GM23338 (cell line): ENCODE results near the gene RADIL. TPM values are rescaled to one million over a fixed set of nuclear protein-coding genes. Genes with fewer than 3 reads are reported as not detected.
A peak's percentile ranks its signal among the peaks of the same experiment; 100 is the strongest.

Experiments
- ATAC-seq: fragments of 200-7000 bp; cut with Tn5 transposase; 3 replicates; pipeline ENCODE4 v1.9.1; 2020
- DNase-seq: peaks from one replicate; pipeline ENCODE4 v3.0.0-alpha.2; 2015; ENCODE audit warnings: low spot score
- H2AFZ ChIP-seq: fragments of 200-600 bp; sonication (generic); 2 replicates; pipeline ENCODE4 v1.8.0; 2016; ENCODE audit warnings: antibody characterized with exemption, mild to moderate bottlenecking, moderate library complexity
- H3F3A ChIP-seq: fragments of 200-600 bp; sonication (generic); replicated peaks from 2 replicates; pipeline ENCODE4 v1.8.0; 2017; ENCODE audit warnings: antibody characterized with exemption, mixed run types, low read depth
- H3K27ac ChIP-seq: fragments of 200-600 bp; sonication (generic); 2 replicates; pipeline ENCODE4 v1.6.1; 2016; ENCODE audit warnings: low read depth
- H3K27me3 ChIP-seq: fragments of 200-600 bp; sonication (generic); 2 replicates; pipeline ENCODE4 v1.8.0; 2016; ENCODE audit warnings: mild to moderate bottlenecking, mixed run types, moderate library complexity; ENCODE audit not compliant: insufficient read depth
- H3K36me3 ChIP-seq: fragments of 200-600 bp; sonication (generic); 2 replicates; pipeline ENCODE4 v1.8.0; 2016; ENCODE audit warnings: mild to moderate bottlenecking; ENCODE audit not compliant: insufficient read depth
- H3K4me1 ChIP-seq: fragments of 200-600 bp; sonication (generic); 2 replicates; pipeline ENCODE4 v1.8.0; 2016; ENCODE audit warnings: mild to moderate bottlenecking, moderate library complexity; ENCODE audit not compliant: insufficient read depth
- H3K4me2 ChIP-seq: fragments of 200-600 bp; sonication (generic); 2 replicates; pipeline ENCODE4 v1.7.1; 2017; ENCODE audit warnings: mixed run types
- H3K4me3 ChIP-seq: fragments of 200-600 bp; sonication (generic); 2 replicates; pipeline ENCODE4 v1.6.1; 2016; ENCODE audit warnings: mixed run types
- H3K79me2 ChIP-seq: fragments of 200-600 bp; sonication (generic); replicated peaks from 2 replicates; pipeline ENCODE4 v1.8.0; 2017; ENCODE audit warnings: mild to moderate bottlenecking; ENCODE audit not compliant: insufficient read depth
- H3K9me2 ChIP-seq: fragments of 200-600 bp; sonication (generic); 2 replicates; pipeline ENCODE4 v1.8.0; 2017; ENCODE audit not compliant: insufficient read depth
- H4K20me1 ChIP-seq: fragments of 200-600 bp; sonication (generic); replicated peaks from 2 replicates; pipeline ENCODE4 v1.8.0; 2017; ENCODE audit warnings: mild to moderate bottlenecking; ENCODE audit not compliant: insufficient read depth
- H3K27ac Mint-ChIP-seq: 2 replicates; pipeline ENCODE4 v1.8.0; 2020; ENCODE audit warnings: inconsistent platforms, mild to moderate bottlenecking, moderate library complexity, mixed read lengths
- H3K27me3 Mint-ChIP-seq: 3 replicates; pipeline ENCODE4 v1.8.0; 2022; ENCODE audit warnings: low read depth, mild to moderate bottlenecking, moderate library complexity, mixed read lengths, inconsistent platforms; ENCODE audit not compliant: insufficient read depth, poor library complexity
- H3K36me3 Mint-ChIP-seq: 3 replicates; pipeline ENCODE4 v1.8.0; 2021; ENCODE audit warnings: low read depth, mild to moderate bottlenecking, inconsistent platforms, moderate library complexity, mixed read lengths
- H3K4me1 Mint-ChIP-seq: 3 replicates; pipeline ENCODE4 v1.8.0; 2020; ENCODE audit warnings: mild to moderate bottlenecking, inconsistent platforms, mixed read lengths
- H3K4me3 Mint-ChIP-seq: 3 replicates; pipeline ENCODE4 v1.8.0; 2021; ENCODE audit warnings: moderate library complexity, mild to moderate bottlenecking, inconsistent platforms, mixed read lengths
- H3K9me3 Mint-ChIP-seq: 3 replicates; pipeline ENCODE4 v1.8.0; 2020; ENCODE audit warnings: moderate library complexity, mild to moderate bottlenecking, inconsistent platforms, mixed read lengths
- CREB1 ChIP-seq: fragments of 250-450 bp; sonication (Bioruptor Pico); IDR thresholded peaks from 2 replicates; pipeline ENCODE4 v1.5.0; 2020; ENCODE audit warnings: low read depth, mild to moderate bottlenecking, moderate library complexity
- EZH2 ChIP-seq: fragments of 200-600 bp; sonication (generic); IDR thresholded peaks from one replicate; pipeline ENCODE4 v1.8.0; 2017; ENCODE audit warnings: antibody characterized with exemption, mild to moderate bottlenecking, low read depth; ENCODE audit not compliant: unreplicated experiment
- EZH2phosphoT487 ChIP-seq: fragments of 200-600 bp; sonication (generic); IDR thresholded peaks from one replicate; pipeline ENCODE4 v1.8.1; 2018; ENCODE audit warnings: antibody characterized with exemption; ENCODE audit not compliant: unreplicated experiment
- JUNB ChIP-seq: IDR thresholded peaks from one replicate; pipeline ENCODE4 v1.6.1; 2016; ENCODE audit warnings: antibody characterized with exemption; ENCODE audit not compliant: unreplicated experiment
- NANOG ChIP-seq: IDR thresholded peaks from 2 replicates; pipeline ENCODE4 v1.6.1; 2016; ENCODE audit warnings: antibody characterized with exemption, borderline replicate concordance
- POLR2AphosphoS5 ChIP-seq: IDR thresholded peaks from 2 replicates; pipeline ENCODE4 v1.6.1; 2016; ENCODE audit warnings: antibody characterized with exemption, low read depth
- REST ChIP-seq: IDR thresholded peaks from one replicate; pipeline ENCODE4 v1.6.1; 2018; ENCODE audit warnings: antibody characterized with exemption; ENCODE audit not compliant: unreplicated experiment
- STAT1 ChIP-seq: IDR thresholded peaks from one replicate; pipeline ENCODE4 v1.6.1; 2016; ENCODE audit warnings: antibody characterized with exemption; ENCODE audit not compliant: unreplicated experiment
- ZNF114 ChIP-seq: fragments of 250-450 bp; sonication (Bioruptor Pico); IDR thresholded peaks from 2 replicates; pipeline ENCODE4 v1.5.0; 2020; ENCODE audit warnings: mild to moderate bottlenecking, moderate library complexity
- ZNF331 ChIP-seq: fragments of 250-450 bp; sonication (Bioruptor Pico); IDR thresholded peaks from 2 replicates; pipeline ENCODE4 v1.5.0; 2020; ENCODE audit warnings: low read depth, mild to moderate bottlenecking, moderate library complexity
- ZNF462 ChIP-seq: fragments of 250-450 bp; sonication (Bioruptor Pico); IDR thresholded peaks from 2 replicates; pipeline ENCODE4 v1.5.0; 2020; ENCODE audit warnings: mild to moderate bottlenecking, moderate library complexity
- polyA plus RNA-seq: library from polyadenylated mRNA; unstranded; fragments of >200 nt; fragmentation: Nextera tagmentation; extraction: Ambion mirVana; gene quantifications from 2 replicates; pipeline ENCODE4 v1.2.1, GENCODE V29; 2016
- total RNA-seq: library from RNA; depleted of rRNA; stranded (reverse); fragments of >200 nt; shearing (Covaris generic); gene quantifications from 2 replicates; pipeline ENCODE4 v1.2.3, GENCODE V29; 2014
- TF ChIP-seq, protein P1 (sequence below), 2 experiments: fragments of 200-600 bp in 1 of 2; sonication (generic) in 1 of 2; conservative IDR thresholded peaks; 2 replicates each; pipeline versions ENCODE4 v1.5.1 to v1.6.1; 2016 to 2017; ENCODE audit warnings: antibody characterized with exemption in 2 of 2, low read depth in 2 of 2, mild to moderate bottlenecking in 2 of 2, moderate library complexity in 1 of 2
- TF ChIP-seq, protein P2 (sequence below): IDR thresholded peaks from 2 replicates; pipeline ENCODE4 v1.6.1; 2016; ENCODE audit warnings: antibody characterized with exemption

The RADIL gene
- total and polyA plus RNA-seq, 2 experiments from 2014 or later = 4.3 to 9.8 TPM

- no peaks in the 10 kb centered on the region for H3K79me2 ChIP-seq
- Mint-ChIP-seq H3K9me3 (peaks cover 14% of the 10 kb centered on the region; the same call in 2 of the 3 replicates), H3K36me3 (no peaks in the 10 kb centered on the region), H3K4me3 (no peak overlapping the region), H3K27ac (no peak overlapping the region), H3K27me3 (peaks cover 7% of the 10 kb centered on the region), H3K4me1 (peaks cover 4% of the 10 kb centered on the region; the same call in 1 of the 3 replicates)
- 0 out of 2 replicates have a peak, but pooled peaks cover 4% of the 10 kb centered on the region for H3K4me1 ChIP-seq
- H3K4me2 ChIP-seq = no peak overlapping the region
- H3K4me3 ChIP-seq = no peak overlapping the region
- no peak overlapping the region for H3K27ac ChIP-seq
- DNase-seq (no peak), ATAC-seq (no peak; the same call in 2 of the 3 replicates)
- no peaks in the 10 kb centered on the region for H3K36me3 ChIP-seq
- H3F3A ChIP-seq = no peaks in the 10 kb centered on the region
- TF ChIP-seq, protein P1, sequence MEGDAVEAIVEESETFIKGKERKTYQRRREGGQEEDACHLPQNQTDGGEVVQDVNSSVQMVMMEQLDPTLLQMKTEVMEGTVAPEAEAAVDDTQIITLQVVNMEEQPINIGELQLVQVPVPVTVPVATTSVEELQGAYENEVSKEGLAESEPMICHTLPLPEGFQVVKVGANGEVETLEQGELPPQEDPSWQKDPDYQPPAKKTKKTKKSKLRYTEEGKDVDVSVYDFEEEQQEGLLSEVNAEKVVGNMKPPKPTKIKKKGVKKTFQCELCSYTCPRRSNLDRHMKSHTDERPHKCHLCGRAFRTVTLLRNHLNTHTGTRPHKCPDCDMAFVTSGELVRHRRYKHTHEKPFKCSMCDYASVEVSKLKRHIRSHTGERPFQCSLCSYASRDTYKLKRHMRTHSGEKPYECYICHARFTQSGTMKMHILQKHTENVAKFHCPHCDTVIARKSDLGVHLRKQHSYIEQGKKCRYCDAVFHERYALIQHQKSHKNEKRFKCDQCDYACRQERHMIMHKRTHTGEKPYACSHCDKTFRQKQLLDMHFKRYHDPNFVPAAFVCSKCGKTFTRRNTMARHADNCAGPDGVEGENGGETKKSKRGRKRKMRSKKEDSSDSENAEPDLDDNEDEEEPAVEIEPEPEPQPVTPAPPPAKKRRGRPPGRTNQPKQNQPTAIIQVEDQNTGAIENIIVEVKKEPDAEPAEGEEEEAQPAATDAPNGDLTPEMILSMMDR (conservative IDR thresholded peaks at IDR 0.05; ENCODE audit: low read depth in 2 of 2) = no peak
- TF ChIP-seq EZH2 = no peak
- TF ChIP-seq STAT1 = no peak
- TF ChIP-seq NANOG = no peak
- TF ChIP-seq ZNF331 (CRISPR knock-in tag) = no peak
- no peak for TF ChIP-seq EZH2phosphoT487
- TF ChIP-seq, protein P2, sequence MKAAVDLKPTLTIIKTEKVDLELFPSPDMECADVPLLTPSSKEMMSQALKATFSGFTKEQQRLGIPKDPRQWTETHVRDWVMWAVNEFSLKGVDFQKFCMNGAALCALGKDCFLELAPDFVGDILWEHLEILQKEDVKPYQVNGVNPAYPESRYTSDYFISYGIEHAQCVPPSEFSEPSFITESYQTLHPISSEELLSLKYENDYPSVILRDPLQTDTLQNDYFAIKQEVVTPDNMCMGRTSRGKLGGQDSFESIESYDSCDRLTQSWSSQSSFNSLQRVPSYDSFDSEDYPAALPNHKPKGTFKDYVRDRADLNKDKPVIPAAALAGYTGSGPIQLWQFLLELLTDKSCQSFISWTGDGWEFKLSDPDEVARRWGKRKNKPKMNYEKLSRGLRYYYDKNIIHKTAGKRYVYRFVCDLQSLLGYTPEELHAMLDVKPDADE = no peak
- no peak for TF ChIP-seq REST
- TF ChIP-seq ZNF462 (CRISPR knock-in tag) = no peak
- no peak for TF ChIP-seq POLR2AphosphoS5
- no peak for TF ChIP-seq JUNB
- TF ChIP-seq CREB1 (CRISPR knock-in tag) = no peak
- TF ChIP-seq ZNF114 = no peak
- no peaks in the 10 kb centered on the region for H3K27me3 ChIP-seq
- H3K9me2 ChIP-seq = no peaks in the 10 kb centered on the region
- peak overlapping the region; percentile 88; the same call in 1 of the 2 replicates for H2AFZ ChIP-seq
- H4K20me1 ChIP-seq = no peaks in the 10 kb centered on the region
Observed at GRCh38 chr7:4893929-4894475, 10.5 kb upstream of the RADIL start.
